K562 (cell line): ENCODE results near the gene ATXN7L1. TPM values are rescaled to one million over a fixed set of nuclear protein-coding genes. Genes with fewer than 3 reads are reported as not detected.

Experiments
- ARHGAP35 ChIP-seq: fragments of 450-650 bp; IDR thresholded peaks from 2 replicates; pipeline ENCODE4 v1.6.1; 2018; ENCODE audit not compliant: partially characterized antibody
- CC2D1A ChIP-seq: fragments of 450-650 bp; IDR thresholded peaks from 2 replicates; pipeline ENCODE4 v1.6.1; 2017; ENCODE audit warnings: mild to moderate bottlenecking
- CTBP1 ChIP-seq: fragments of 450-650 bp; IDR thresholded peaks from 2 replicates; pipeline ENCODE4 v1.6.1; 2016; ENCODE audit warnings: borderline replicate concordance
- HMGN3 ChIP-seq: IDR thresholded peaks from 2 replicates; pipeline ENCODE4 v1.6.1; 2011; ENCODE audit warnings: borderline replicate concordance, low read depth, mild to moderate bottlenecking, mixed read lengths, low read length; ENCODE audit not compliant: insufficient read length; ENCODE audit errors: extremely low read depth
- L3MBTL2 ChIP-seq: fragments of 450-650 bp; IDR thresholded peaks from 2 replicates; pipeline ENCODE4 v1.6.1; 2016; ENCODE audit warnings: mild to moderate bottlenecking, moderate library complexity
- MBD2 ChIP-seq: sonication (generic); IDR thresholded peaks from 2 replicates; pipeline ENCODE4 v1.6.1; 2016; ENCODE audit warnings: low read depth, borderline replicate concordance
- MTA3 ChIP-seq: fragments of 450-650 bp; formaldehyde crosslinking; IDR thresholded peaks from 2 replicates; pipeline ENCODE4 v1.6.1; 2017; ENCODE audit warnings: mild to moderate bottlenecking, borderline replicate concordance
- MYC ChIP-seq, 2 experiments: fragments of 250-450 bp in 1 of 2; sonication (Bioruptor Pico) in 1 of 2; IDR thresholded peaks; 2 replicates each; pipeline versions ENCODE4 v1.5.1 to v1.6.1; 2012 to 2021; ENCODE audit warnings: low read depth in 2 of 2, borderline replicate concordance in 1 of 2, improper control_type of control experiment in 1 of 2, low read length in 1 of 2, mild to moderate bottlenecking in 1 of 2, moderate library complexity in 1 of 2
- PHB2 ChIP-seq: fragments of 450-650 bp; IDR thresholded peaks from 2 replicates; pipeline ENCODE4 v1.6.1; 2017; ENCODE audit warnings: low read depth
- PRPF4 ChIP-seq: fragments of 200-400 bp; formaldehyde crosslinking; IDR thresholded peaks from one replicate; pipeline ENCODE4 v1.6.1; 2017; ENCODE audit warnings: low read length, low read depth, mild to moderate bottlenecking; ENCODE audit not compliant: insufficient read depth, poor library complexity, severe bottlenecking
- RAD21 ChIP-seq, 2 experiments: fragments of 250-450 bp in 1 of 2; fragments of 450-650 bp in 1 of 2; sonication (Bioruptor Pico) in 1 of 2; formaldehyde crosslinking in 1 of 2; IDR thresholded peaks in 1 of 2; conservative IDR thresholded peaks in 1 of 2; 2 replicates each; pipeline versions ENCODE4 v1.4.0 to v1.8.0; 2020 to 2022; ENCODE audit warnings: mild to moderate bottlenecking in 2 of 2, moderate library complexity in 1 of 2
- RBBP5 ChIP-seq: fragments of 200-600 bp; sonication (generic); IDR thresholded peaks from 2 replicates; pipeline ENCODE4 v1.6.1; 2012; ENCODE audit warnings: borderline replicate concordance, mild to moderate bottlenecking, low read length, control low read depth, inconsistent platforms; ENCODE audit not compliant: insufficient read depth, poor library complexity, severe bottlenecking
- SIRT6 ChIP-seq: IDR thresholded peaks from one replicate; pipeline ENCODE4 v1.6.1; 2012; ENCODE audit warnings: low read depth, mild to moderate bottlenecking, control low read depth, inconsistent platforms, low read length, moderate library complexity
- SP2 ChIP-seq: IDR thresholded peaks from 2 replicates; pipeline ENCODE4 v1.6.1; 2011; ENCODE audit warnings: mild to moderate bottlenecking, low read depth, low read length, moderate library complexity; ENCODE audit not compliant: poor library complexity, severe bottlenecking; ENCODE audit errors: extremely low read depth
- XRCC4 ChIP-seq: IDR thresholded peaks from one replicate; pipeline ENCODE4 v1.6.1; 2011; ENCODE audit not compliant: insufficient read depth, insufficient read length; ENCODE audit errors: extremely low read depth
- XRCC5 ChIP-seq: fragments of 200-400 bp; formaldehyde crosslinking; IDR thresholded peaks from 2 replicates; pipeline ENCODE4 v1.6.1; 2017; ENCODE audit warnings: low read depth, mild to moderate bottlenecking, low read length
- ZNF121 ChIP-seq: sonication (generic); formaldehyde crosslinking; conservative IDR thresholded peaks from 2 replicates; pipeline ENCODE4 v1.8.0; 2022; ENCODE audit warnings: missing genetic modification reagents
- ZNF445 ChIP-seq: fragments of 250-450 bp; sonication (Bioruptor Pico); IDR thresholded peaks from 2 replicates; pipeline ENCODE4 v1.4.0; 2020; ENCODE audit warnings: low read depth, mild to moderate bottlenecking, moderate library complexity
- polyA plus RNA-seq, 8 experiments: library from polyadenylated mRNA; depleted of rRNA in 4 of 8; stranded (reverse) in 5 of 8; unstranded in 3 of 8; fragments of >200 nt; fragmentation: Nextera tagmentation in 2 of 8; fragmentation: Illumina TruSeq in 1 of 8; extraction: Ambion mirVana in 2 of 8; extraction: Trizol in 1 of 8; gene quantifications; 2 replicates each; pipeline versions ENCODE4 v1.2.1 to v1.2.3, GENCODE V29; 2011 to 2014; ENCODE audit warnings: inconsistent platforms in 1 of 8, missing spikeins in 1 of 8
- total RNA-seq, 7 experiments: library from RNA; depleted of rRNA in 6 of 7; stranded (reverse); fragments of >200 nt in 6 of 7; fragmentation: Illumina TruSeq in 2 of 7; extraction: Trizol in 2 of 7; gene quantifications; 2 replicates each; pipeline versions ENCODE4 v1.2.1 to v1.2.3, GENCODE V29; 2011 to 2021; ENCODE audit warnings: low replicate concordance in 1 of 7
- TF ChIP-seq, protein P1 (sequence below): fragments of 450-650 bp; IDR thresholded peaks from 2 replicates; pipeline ENCODE4 v1.7.1; 2018; ENCODE audit warnings: mild to moderate bottlenecking, low read depth; ENCODE audit not compliant: partially characterized antibody
- TF ChIP-seq, protein P2 (sequence below): fragments of 450-650 bp; formaldehyde crosslinking; IDR thresholded peaks from 2 replicates; pipeline ENCODE4 v1.4.0; 2020; ENCODE audit warnings: mild to moderate bottlenecking, moderate library complexity
- TF ChIP-seq, protein P3 (sequence below): sonication (generic); formaldehyde crosslinking; IDR thresholded peaks from 2 replicates; pipeline ENCODE4 v1.9.0; 2022; ENCODE audit warnings: mild to moderate bottlenecking, missing genetic modification reagents

Gene ATXN7L1
- total and polyA plus RNA-seq, 9 of the 15 experiments (the other 6 are each of a cell fraction or from before 2014, with no cell fraction given) = 6.6 to 13.7 (median 10.7) TPM

DNA sequence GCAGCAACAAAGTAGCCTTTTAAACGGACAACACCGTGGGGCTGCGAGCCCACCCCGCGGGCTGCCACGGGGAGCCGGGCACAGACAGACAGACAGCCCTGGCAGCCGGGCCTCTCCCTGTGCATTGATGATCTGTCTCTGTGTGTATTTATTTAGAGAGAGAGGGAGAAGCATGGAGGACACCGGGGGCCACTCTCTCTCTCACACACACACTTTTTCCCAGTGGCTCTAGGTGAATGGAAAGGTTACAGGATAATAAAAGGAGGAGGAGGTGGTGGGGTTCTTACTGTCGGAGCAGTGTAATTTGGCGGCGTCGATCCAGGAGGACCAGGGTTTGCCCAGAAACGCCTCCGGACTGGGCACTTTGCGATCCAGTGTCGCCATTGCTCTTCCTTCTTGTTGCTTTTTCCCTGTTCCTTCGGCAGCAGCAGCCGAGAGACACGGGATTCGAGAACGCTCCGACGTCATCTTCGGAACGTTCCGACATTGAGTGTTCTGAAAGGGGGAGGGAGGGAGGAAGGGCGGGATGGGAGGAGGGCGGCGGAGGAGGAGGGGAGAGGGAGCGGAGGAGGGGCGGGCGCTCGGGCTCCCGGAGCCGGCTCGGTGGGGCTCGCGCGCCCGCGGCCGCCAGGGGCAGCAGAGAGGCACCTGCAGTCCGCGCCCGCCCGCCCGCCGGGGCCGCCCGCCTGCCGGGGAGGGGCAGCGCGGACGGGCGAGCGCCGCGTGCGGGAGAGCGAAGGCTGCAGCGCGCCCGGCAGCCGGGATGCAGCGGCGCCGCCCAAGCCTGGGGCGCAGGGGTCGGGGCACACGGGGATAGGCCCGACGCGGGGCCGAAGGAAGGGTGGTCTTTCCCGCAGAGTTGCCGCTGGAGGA is at the start of gene ATXN7L1 (continued):
- TF ChIP-seq ZNF121 (CRISPR knock-in tag) (no peak), CTBP1 (peak; percentile 67; the same call in 1 of the 2 replicates), PRPF4 (no peak), CC2D1A (0 out of 2 replicates have a peak, but pooled peaks have one; percentile 14), XRCC4 (no peak), SIRT6 (no peak), XRCC5 (0 out of 2 replicates have a peak, but pooled peaks have one; percentile 46), MYC (IDR thresholded peaks at IDR 0.05; ENCODE audit: low read depth, low read length) (no peak), MYC (CRISPR knock-in tag; IDR thresholded peaks at IDR 0.05; ENCODE audit: borderline replicate concordance, low read depth) (no peak), L3MBTL2 (peak; percentile 82), HMGN3 (peak; percentile 39), RAD21 (CRISPR knock-in tag; conservative IDR thresholded peaks at IDR 0.05 in 1 of 2, IDR thresholded peaks at IDR 0.05 in 1 of 2) (peak in 1 of 2 experiments; percentile 58; a peak in 2 of 4 replicates), ZNF445 (no peak), MBD2 (peak; percentile 43; the same call in 1 of the 2 replicates), ARHGAP35 (no peak), SP2 (no peak), PHB2 (no peak), MTA3 (peak; percentile 38; the same call in 1 of the 2 replicates), RBBP5 (peak; percentile 28)
- TF ChIP-seq, protein P1, sequence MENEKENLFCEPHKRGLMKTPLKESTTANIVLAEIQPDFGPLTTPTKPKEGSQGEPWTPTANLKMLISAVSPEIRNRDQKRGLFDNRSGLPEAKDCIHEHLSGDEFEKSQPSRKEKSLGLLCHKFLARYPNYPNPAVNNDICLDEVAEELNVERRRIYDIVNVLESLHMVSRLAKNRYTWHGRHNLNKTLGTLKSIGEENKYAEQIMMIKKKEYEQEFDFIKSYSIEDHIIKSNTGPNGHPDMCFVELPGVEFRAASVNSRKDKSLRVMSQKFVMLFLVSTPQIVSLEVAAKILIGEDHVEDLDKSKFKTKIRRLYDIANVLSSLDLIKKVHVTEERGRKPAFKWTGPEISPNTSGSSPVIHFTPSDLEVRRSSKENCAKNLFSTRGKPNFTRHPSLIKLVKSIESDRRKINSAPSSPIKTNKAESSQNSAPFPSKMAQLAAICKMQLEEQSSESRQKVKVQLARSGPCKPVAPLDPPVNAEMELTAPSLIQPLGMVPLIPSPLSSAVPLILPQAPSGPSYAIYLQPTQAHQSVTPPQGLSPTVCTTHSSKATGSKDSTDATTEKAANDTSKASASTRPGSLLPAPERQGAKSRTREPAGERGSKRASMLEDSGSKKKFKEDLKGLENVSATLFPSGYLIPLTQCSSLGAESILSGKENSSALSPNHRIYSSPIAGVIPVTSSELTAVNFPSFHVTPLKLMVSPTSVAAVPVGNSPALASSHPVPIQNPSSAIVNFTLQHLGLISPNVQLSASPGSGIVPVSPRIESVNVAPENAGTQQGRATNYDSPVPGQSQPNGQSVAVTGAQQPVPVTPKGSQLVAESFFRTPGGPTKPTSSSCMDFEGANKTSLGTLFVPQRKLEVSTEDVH = no peak
- TF ChIP-seq, protein P2, sequence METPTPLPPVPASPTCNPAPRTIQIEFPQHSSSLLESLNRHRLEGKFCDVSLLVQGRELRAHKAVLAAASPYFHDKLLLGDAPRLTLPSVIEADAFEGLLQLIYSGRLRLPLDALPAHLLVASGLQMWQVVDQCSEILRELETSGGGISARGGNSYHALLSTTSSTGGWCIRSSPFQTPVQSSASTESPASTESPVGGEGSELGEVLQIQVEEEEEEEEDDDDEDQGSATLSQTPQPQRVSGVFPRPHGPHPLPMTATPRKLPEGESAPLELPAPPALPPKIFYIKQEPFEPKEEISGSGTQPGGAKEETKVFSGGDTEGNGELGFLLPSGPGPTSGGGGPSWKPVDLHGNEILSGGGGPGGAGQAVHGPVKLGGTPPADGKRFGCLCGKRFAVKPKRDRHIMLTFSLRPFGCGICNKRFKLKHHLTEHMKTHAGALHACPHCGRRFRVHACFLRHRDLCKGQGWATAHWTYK (CRISPR knock-in tag) = no peak
- TF ChIP-seq, protein P3, sequence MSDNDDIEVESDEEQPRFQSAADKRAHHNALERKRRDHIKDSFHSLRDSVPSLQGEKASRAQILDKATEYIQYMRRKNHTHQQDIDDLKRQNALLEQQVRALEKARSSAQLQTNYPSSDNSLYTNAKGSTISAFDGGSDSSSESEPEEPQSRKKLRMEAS (CRISPR knock-in tag) = peak; percentile 68
